GM12878 (cell line): ENCODE data around the gene DNAJC11.

Experiments
- BHLHE40 ChIP-seq, 2 experiments: fragments of 450-650 bp in 1 of 2; IDR thresholded peaks; 2 replicates each; pipeline ENCODE4 v1.6.1; 2011 to 2017; ENCODE audit warnings: low read depth in 2 of 2, borderline replicate concordance in 1 of 2, improper control_type of control experiment in 1 of 2, low read length in 1 of 2, mild to moderate bottlenecking in 1 of 2
- FOS ChIP-seq: IDR thresholded peaks from 3 replicates; pipeline ENCODE4 v1.6.1; 2011; ENCODE audit warnings: borderline replicate concordance; ENCODE audit not compliant: insufficient read length; ENCODE audit errors: extremely low read depth
- HCFC1 ChIP-seq: fragments of 150-350 bp; IDR thresholded peaks from 2 replicates; pipeline ENCODE4 v1.6.1; 2014; ENCODE audit warnings: low read length
- POLR2A ChIP-seq: IDR thresholded peaks from 2 replicates; pipeline ENCODE4 v1.6.1; 2011; ENCODE audit warnings: low read depth, mild to moderate bottlenecking, low read length
- SP1 ChIP-seq: IDR thresholded peaks from one replicate; pipeline ENCODE4 v1.6.1; 2011; ENCODE audit warnings: low read depth, low read length
- ZNF217 ChIP-seq: fragments of 450-650 bp; IDR thresholded peaks from 2 replicates; pipeline ENCODE4 v1.6.1; 2017; ENCODE audit warnings: antibody characterized with exemption, mild to moderate bottlenecking
- TF ChIP-seq, protein P1 (sequence below), 3 experiments: IDR thresholded peaks in 2 of 3; conservative IDR thresholded peaks in 1 of 3; 2 replicates each; pipeline ENCODE4 v1.5.1; 2011; ENCODE audit warnings: low read depth in 3 of 3, low read length in 3 of 3, mild to moderate bottlenecking in 3 of 3, control low read depth in 2 of 3, moderate library complexity in 2 of 3, inconsistent platforms in 1 of 3, mixed read lengths in 1 of 3; ENCODE audit not compliant: control insufficient read depth in 2 of 3, insufficient read depth in 1 of 3; ENCODE audit errors: extremely low read depth in 1 of 3
- TF ChIP-seq, protein P2 (sequence below): IDR thresholded peaks from 2 replicates; pipeline ENCODE4 v1.6.1; 2012; ENCODE audit warnings: mild to moderate bottlenecking, low read depth, low read length

DNA sequence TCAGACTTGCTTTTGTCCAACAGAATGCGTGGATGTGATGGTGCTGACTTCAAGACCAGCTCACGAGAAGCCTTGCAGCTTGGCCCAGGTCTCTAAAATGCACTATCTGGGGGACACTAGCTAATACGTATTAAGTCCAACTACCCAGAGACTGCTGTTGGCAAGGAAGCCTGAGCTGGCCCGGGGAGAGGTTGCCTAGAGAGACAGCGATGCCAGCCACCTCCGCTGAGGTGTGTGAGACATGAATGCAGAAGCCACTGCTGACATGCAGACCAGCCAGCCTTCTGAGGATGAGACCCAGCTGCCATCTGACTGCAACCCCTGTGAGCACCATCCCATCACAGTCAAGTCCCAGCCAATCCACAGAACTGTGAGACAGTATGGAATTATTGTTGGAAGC lies 44.5 kb downstream of the DNAJC11 start:
- TF ChIP-seq POLR2A (no peak), SP1 (no peak), ZNF217 (no peak), HCFC1 (no peak), BHLHE40 (IDR thresholded peaks at IDR 0.05; ENCODE audit: borderline replicate concordance in 1 of 2, low read depth in 2 of 2, low read length in 1 of 2) (no peak), FOS (no peak)
- TF ChIP-seq, protein P1, sequence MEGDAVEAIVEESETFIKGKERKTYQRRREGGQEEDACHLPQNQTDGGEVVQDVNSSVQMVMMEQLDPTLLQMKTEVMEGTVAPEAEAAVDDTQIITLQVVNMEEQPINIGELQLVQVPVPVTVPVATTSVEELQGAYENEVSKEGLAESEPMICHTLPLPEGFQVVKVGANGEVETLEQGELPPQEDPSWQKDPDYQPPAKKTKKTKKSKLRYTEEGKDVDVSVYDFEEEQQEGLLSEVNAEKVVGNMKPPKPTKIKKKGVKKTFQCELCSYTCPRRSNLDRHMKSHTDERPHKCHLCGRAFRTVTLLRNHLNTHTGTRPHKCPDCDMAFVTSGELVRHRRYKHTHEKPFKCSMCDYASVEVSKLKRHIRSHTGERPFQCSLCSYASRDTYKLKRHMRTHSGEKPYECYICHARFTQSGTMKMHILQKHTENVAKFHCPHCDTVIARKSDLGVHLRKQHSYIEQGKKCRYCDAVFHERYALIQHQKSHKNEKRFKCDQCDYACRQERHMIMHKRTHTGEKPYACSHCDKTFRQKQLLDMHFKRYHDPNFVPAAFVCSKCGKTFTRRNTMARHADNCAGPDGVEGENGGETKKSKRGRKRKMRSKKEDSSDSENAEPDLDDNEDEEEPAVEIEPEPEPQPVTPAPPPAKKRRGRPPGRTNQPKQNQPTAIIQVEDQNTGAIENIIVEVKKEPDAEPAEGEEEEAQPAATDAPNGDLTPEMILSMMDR (IDR thresholded peaks at IDR 0.05 in 2 of 3, conservative IDR thresholded peaks at IDR 0.05 in 1 of 3; ENCODE audit: control insufficient read depth in 2 of 3, extremely low read depth in 1 of 3, insufficient read depth in 1 of 3, low read depth in 3 of 3, low read length in 3 of 3): no peak
- TF ChIP-seq, protein P2, sequence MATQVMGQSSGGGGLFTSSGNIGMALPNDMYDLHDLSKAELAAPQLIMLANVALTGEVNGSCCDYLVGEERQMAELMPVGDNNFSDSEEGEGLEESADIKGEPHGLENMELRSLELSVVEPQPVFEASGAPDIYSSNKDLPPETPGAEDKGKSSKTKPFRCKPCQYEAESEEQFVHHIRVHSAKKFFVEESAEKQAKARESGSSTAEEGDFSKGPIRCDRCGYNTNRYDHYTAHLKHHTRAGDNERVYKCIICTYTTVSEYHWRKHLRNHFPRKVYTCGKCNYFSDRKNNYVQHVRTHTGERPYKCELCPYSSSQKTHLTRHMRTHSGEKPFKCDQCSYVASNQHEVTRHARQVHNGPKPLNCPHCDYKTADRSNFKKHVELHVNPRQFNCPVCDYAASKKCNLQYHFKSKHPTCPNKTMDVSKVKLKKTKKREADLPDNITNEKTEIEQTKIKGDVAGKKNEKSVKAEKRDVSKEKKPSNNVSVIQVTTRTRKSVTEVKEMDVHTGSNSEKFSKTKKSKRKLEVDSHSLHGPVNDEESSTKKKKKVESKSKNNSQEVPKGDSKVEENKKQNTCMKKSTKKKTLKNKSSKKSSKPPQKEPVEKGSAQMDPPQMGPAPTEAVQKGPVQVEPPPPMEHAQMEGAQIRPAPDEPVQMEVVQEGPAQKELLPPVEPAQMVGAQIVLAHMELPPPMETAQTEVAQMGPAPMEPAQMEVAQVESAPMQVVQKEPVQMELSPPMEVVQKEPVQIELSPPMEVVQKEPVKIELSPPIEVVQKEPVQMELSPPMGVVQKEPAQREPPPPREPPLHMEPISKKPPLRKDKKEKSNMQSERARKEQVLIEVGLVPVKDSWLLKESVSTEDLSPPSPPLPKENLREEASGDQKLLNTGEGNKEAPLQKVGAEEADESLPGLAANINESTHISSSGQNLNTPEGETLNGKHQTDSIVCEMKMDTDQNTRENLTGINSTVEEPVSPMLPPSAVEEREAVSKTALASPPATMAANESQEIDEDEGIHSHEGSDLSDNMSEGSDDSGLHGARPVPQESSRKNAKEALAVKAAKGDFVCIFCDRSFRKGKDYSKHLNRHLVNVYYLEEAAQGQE: no peak
